Cardiac fibroblast (primary cell): ENCODE results near the gene PLXNA4.

ENCODE experiments used
- DNase-seq, 2 donors: peaks; one replicate each; pipeline versions ENCODE4 v3.0.0 to v3.0.0-alpha.2; 2010; ENCODE audit warnings: low read depth in 2 of 2
- H3K4me3 ChIP-seq, 2 donors: replicated peaks in 1 of 2; 1 replicate in 1 of 2; 2 replicates in 1 of 2; pipeline ENCODE4 v1.5.1; 2011; ENCODE audit warnings: low read depth in 2 of 2, low read length in 2 of 2, mild to moderate bottlenecking in 2 of 2, moderate library complexity in 1 of 2
- CTCF ChIP-seq: IDR thresholded peaks from one replicate; pipeline ENCODE4 v1.5.1; 2011; ENCODE audit warnings: low read depth, mild to moderate bottlenecking, low read length, inconsistent platforms

PLXNA4 gene

GRCh38 chr7:132386201-132386681 is 190.0 kb downstream of the PLXNA4 start:
- H3K4me3 ChIP-seq: no peak overlapping the region
- DNase-seq: peak in 1 of 2 donors; percentile 79
- no peak for TF ChIP-seq CTCF

- no peak for DNase-seq
- H3K4me3 ChIP-seq: no peak overlapping the region
- TF ChIP-seq CTCF: no peak
Measured at GRCh38 chr7:132383962-132384361, 192.3 kb downstream of the PLXNA4 start.

- H3K4me3 ChIP-seq: no peak overlapping the region
- no peak for TF ChIP-seq CTCF
- peak in 1 of 2 donors; percentile 18 for DNase-seq
Measured at GRCh38 chr7:132381742-132382472, 194.4 kb downstream of the PLXNA4 start.

GRCh38 chr7:132380059-132380458 is 196.2 kb downstream of the PLXNA4 start:
- H3K4me3 ChIP-seq: no peak overlapping the region
- TF ChIP-seq CTCF: no peak
- peak in 1 of 2 donors; percentile 98 for DNase-seq

GRCh38 chr7:132379292-132379691 is 197.0 kb downstream of the PLXNA4 start:
- no peak for TF ChIP-seq CTCF
- no peak overlapping the region for H3K4me3 ChIP-seq
- peak in 1 of 2 donors; percentile 40 for DNase-seq

- TF ChIP-seq CTCF: no peak
- DNase-seq: no peak
- no peak overlapping the region for H3K4me3 ChIP-seq
Measured at GRCh38 chr7:132377703-132378584, 198.3 kb downstream of the PLXNA4 start.
